KG1 (cell line): ENCODE data around the gene CUL4A.

Source experiments
- DNase-seq: peaks from one replicate; lab custom pipeline; 2025; lab: John Stamatoyannopoulos, UW

CUL4A gene

DNA sequence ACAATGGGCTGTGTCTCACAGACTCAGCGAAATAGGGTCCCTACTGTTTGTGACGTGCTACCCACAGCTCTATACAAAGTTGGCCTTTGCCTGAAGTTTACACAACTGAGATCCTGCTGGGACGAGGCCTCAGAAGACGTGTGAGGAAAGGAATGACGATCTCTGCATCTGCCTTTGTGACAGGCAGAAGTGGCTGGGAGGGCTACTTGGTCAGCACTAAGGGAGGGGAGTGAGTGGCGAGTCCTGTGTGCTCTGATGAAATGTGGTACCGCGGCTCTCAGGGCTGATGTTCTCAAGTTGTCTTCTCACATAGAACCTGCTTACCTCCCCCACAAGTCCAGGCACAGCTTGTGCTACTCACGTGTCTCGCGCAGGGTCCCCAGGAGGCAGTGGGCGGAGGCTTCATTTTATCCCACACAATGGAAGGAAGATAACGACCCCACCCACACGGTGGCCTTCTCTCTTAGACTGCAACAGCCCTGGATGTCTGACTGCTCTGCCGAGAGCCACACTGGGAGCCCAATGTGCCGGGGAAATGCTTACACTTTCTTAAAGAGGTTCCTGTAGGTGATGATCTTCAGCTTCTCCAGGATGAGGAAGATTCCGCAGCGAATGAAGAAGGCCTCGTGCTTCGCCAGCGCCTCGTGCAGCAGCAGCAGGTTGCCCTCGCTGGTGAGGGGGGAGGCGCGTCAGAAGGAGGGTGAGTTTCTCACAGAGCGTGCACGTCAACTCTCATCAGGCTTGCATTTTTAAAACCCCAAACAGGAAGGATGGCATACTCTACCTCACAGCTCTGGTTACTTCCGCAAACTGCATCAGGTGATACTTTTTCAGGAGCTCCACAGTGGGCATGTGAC is 29.8 kb upstream of the CUL4A start:
- DNase-seq = no peak

GRCh38 chr13:113182046-113182445 is 27.4 kb upstream of the CUL4A start:
- no peak for DNase-seq

DNA sequence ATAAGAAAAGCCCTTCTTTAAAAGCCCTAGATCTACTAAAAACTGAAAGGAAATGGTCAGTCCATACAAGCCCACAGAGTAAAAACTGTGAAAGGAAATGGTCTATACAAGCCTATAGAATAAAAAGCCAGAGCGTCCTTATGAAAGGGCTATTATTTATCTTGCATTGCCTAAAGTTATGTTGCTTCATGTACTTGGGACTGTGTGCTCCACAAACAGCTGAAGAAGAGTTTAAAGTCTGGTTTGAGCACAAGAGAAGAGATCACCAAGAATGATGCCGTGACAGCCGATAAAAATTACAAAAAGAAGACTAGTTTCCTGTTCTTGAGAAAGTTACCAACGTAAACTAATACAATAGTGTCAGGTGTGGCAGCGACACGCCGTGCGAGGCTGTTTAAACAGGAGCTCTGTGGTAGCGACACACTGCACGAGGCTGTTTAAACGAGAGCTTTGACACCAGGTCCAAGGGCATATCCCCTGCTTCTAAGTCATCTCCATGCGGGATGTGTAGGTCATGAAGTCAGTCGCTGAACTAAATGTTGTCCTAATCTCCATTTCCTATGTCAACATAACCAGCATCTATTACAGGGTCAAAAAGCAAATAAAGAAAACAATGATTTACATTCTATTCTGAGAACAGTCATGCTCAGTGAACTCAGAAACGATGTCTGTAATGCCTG is 25.8 kb upstream of the CUL4A start:
- no peak for DNase-seq

DNA sequence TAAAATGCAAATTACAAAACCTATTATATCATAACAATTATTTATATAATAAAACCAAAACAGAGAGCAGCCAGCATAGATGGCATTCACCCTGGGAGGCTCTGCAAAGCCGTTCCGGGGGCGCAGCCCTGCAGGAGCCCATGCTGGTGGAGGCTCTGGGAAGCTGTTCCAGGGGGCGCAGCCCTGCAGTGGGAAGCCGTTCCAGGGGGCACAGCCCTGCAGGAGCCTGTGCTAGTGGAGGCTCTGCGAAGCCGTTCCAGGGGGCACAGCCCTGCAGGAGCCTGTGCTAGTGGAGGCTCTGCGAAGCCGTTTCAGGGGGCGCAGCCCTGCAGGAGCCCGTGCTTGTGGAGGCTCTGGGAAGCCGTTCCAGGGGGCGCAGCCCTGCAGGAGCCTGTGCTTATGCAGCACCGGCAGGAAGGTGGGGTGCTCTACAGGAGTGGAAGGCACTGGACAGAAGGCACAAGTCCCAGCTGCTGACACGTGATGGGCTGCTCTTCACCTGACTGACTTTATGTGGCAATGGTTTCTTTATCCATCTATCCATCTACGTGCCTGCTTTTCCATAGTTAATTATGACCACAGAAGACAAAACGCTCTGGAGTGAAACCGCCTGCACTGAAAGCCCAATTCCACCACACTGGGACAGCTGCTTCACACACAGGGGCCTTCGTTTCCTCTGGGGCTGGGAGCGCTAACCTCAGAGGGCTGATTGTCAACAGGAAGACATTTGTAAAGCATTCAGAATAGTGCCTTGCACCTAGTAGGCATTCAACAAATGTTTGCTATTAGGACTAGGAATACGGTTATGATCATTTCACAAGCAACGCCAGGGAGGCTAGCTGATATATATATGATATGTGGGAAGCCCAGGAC is 24.6 kb upstream of the CUL4A start:
- DNase-seq = no peak

DNA sequence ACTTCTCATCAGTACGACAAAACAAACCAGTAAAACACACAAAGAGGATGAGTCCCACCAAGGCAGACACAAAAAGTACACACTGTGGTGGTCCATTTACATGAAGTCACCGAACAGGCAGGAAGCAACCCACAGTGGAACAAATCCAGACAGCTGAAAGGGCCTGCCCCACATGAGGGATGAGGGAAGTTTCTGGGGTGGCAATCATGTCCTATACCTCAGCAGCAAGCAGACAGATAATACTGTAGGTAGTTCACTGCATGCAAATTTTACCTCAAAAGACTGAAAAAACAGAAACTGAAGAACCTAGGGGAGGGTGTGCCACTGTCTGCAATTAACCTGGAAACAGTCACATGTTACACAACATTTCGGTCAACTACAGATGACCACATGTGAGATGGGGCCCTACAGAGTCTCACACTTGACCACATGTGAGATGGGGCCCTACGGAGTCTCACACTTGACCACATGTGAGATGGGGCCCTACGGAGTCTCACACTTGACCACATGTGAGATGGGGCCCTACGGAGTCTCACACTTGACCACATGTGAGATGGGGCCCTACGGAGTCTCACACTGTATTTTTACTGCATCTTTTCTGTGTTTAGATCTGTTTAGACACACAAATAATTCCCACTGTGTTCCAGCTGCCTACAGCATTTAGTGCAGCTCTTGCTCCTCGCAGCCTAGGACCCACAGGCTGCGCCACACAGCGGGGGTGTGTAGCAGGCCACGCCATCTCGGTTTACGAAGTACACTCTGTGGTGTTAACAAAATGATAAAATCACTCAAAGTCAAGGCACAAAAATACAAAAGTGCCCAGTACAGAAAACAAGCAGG is 23.1 kb upstream of the CUL4A start:
- no peak for DNase-seq

- no peak for DNase-seq
These were observed 22.1 kb upstream of the CUL4A start for GRCh38 chr13:113187263-113187669.

GRCh38 chr13:113187883-113188665 is 21.3 kb upstream of the CUL4A start:
- DNase-seq = no peak

GRCh38 chr13:113190181-113190580 is 19.2 kb upstream of the CUL4A start:
- no peak for DNase-seq

DNA sequence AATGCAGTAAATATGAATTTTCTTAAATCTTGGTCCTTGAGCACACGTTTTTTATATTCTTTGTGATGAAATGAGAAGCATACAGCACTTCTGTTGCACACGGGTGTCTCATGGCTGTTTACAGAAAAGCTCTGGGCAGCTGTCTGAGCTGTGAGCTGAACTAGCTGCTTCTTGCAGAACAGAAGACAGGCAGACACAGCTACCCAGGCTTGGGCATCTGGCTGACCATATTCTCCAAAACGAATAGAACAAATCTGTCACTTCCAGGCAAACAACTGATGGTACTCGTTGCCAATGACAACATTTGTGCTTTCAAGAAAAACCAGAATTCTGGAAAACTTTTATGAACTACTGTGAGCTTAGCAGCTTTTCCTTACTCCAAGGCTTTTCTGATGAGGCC is 17.1 kb upstream of the CUL4A start:
- no peak for DNase-seq

GRCh38 chr13:113192902-113193301 is 16.5 kb upstream of the CUL4A start:
- no peak for DNase-seq

DNA sequence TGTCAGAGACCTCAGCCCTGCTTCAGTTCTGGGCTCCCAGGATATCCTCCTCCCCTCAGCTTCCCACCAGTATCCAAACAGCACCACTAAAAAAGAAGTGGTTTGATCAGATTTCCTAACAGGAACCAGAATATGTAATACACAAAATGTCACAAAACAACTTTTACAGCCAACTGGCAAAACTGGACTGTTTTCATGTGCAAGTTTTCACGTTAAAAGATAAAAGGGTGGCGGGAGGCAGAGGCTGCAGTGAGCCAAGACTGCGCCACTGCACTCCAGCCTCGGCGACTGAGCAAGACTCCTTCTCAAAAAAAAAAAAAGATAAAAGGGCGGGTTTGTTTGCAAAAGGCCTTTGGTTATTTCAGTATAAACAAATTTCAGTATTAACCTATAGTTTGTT is 14.1 kb upstream of the CUL4A start:
- DNase-seq = no peak

- DNase-seq = no peak
These were observed 12.3 kb upstream of the CUL4A start for GRCh38 chr13:113196970-113197737.

DNA sequence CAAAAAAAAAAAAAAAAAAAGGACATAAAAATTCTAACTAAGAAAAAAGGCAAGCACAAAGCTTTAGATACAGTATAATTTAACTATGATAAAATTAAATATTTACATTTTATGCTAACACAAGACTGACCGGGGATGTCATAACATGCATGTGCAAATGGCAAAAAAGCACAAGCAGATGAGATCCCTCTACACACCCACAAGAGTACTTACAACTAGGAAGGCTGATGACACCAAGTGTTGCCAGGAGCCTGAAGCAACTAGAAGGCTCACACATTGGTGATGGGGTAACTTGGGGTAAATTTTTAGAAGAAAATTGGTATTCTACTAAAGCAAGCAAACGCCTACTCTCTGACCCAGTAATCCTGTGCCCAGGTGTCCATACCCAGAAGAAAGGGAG is 7.6 kb upstream of the CUL4A start:
- no peak for DNase-seq

DNA sequence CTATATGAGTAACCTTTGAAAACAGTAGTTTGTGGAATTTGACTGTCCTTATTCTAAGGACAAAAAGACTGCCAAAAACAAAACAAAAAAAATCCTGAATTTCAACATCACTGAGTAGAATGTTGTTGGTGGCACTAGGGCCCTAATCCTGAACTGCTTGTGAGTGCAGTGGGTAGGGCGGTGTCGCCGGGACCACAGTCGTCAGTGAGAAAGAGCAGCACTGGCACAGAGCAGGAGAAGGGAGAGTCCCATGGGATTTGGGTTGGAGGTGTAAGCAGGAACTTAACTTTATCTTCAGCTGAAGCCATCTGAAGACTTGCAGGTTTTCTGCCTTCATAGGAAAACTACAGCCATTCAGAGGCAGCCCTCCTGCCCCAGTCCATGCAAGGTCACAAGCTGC is 6.5 kb upstream of the CUL4A start:
- DNase-seq = no peak

DNA sequence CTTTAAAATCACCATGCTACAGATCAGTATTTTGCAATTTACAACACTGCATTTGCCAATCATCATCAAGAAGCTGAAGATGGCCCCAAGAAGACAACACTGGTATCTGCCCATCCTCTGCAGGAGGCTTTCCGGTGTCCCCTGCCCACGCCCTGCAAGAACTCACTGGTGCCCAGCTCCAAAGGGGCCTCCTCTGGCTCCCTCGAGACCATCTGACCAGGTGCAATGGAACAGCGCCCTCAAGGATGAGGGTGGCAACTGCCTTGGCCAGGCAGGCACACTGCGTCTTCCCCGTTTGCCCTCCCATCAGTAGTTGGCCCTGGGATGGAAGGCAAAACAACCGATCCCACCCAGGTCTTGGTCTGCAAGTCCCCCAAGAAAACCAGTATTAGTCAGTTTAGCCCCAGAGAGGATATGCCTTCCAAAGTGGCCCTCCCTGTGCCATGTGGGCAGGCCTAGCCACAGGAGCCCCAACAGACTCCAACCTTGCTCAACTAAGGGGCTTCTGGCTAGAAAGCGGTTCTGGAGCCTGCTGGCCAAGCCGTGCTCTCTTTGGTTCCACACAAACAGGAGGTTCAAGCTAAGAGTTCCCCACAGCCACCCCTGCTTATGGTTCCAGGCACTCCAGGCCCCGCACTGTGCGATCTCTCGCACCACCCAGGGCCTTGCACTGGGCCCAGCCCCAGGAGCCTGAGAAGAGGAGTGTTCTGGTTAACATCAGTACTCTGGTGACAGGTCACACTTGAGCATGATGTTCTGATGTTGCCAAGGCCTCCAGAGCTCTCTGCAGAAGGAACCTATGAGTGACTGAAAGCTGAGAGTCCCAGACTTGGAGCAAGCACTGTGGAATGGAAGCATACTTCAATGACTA is 5.7 kb upstream of the CUL4A start:
- DNase-seq = no peak

DNA sequence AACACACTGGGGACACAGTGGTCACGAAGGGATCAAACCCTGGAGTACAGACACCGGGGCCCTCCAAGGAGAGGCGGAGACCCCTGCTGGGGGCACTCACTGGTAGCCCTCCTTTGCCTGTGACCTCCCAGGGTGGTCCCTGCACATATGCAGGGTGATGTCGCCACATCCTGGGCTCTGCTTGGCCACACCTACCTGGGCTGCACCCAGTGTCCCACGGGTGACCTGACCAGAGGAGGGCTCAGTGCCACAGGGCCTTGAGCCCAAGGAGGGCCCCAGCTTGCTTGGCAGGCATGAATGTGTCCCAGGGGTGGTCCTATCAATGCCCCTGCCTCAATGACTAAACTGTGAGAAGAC is 5.1 kb upstream of the CUL4A start:
- no peak for DNase-seq

GRCh38 chr13:113205428-113205931 is 3.9 kb upstream of the CUL4A start:
- no peak for DNase-seq

- no peak for DNase-seq
These were observed 2.0 kb upstream of the CUL4A start for GRCh38 chr13:113207460-113207859.

GRCh38 chr13:113207890-113208420 is 1.5 kb upstream of the CUL4A start:
- DNase-seq = no peak
